Measurements from ENCODE around the gene HSD11B2.
A peak's percentile ranks its signal among the peaks of the same experiment; 100 is the strongest.

HSD11B2 gene

DNA sequence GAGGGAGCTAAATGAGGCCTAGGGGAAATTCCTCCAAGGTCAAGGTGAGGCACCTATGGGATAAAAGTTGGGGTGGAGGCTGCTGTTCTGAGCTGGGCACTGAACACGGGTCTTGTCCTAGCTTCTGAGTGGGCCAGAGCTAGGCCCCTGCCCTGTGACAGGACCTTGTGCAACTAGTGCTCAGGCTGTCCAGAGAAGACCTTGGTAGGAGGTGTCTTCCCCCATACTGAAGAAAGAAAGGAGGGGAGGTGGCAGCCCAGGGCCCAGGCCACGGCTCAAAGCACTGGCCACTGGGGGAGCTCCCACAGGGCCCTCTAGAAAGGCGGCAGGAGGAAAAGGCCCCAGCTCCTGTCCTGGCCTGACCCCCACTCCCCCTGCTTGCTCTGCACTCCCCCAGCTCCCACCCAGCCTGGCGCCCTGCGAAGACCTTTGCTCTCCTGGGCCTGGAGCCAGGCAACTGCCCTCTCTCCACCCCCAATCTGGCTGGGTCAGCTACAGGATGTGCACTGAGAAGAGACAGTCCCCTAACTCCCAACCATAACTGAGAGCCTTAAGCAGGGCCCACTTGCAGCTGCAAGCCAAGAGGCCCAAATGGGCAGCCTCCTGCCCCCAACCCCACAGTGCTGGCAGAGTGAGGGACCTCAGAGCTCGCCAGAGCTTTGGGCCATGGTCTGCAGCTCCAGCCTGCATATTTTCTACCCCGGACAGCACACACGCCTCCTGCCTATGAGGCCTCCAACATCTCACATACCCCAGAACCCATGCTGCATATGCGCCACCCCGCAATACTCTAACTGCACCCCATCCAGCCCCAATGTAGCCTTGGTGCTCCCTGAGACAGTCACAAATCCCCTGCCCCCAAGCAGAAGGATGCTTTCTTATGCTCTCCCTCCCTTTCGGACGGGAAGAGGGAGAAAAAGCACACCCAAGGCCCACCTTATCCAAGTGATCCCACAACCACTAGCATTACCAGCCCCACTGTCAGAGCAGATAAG lies 15.3 kb downstream of the HSD11B2 start:
- no peaks in the 10 kb centered on the region for H3K27me3 Mint-ChIP-seq
- H3K4me1 Mint-ChIP-seq (ENCODE audit: low read depth) = no peaks in the 10 kb centered on the region
- peak overlapping the region; percentile 47 for H3K27ac Mint-ChIP-seq
- no peaks in the 10 kb centered on the region for H3K9me3 Mint-ChIP-seq
- no peak for DNase-seq
- peaks cover 44% of the 10 kb centered on the region for H3K36me3 Mint-ChIP-seq (ENCODE audit: low read depth)
- no peak overlapping the region for H3K4me3 Mint-ChIP-seq

DNA sequence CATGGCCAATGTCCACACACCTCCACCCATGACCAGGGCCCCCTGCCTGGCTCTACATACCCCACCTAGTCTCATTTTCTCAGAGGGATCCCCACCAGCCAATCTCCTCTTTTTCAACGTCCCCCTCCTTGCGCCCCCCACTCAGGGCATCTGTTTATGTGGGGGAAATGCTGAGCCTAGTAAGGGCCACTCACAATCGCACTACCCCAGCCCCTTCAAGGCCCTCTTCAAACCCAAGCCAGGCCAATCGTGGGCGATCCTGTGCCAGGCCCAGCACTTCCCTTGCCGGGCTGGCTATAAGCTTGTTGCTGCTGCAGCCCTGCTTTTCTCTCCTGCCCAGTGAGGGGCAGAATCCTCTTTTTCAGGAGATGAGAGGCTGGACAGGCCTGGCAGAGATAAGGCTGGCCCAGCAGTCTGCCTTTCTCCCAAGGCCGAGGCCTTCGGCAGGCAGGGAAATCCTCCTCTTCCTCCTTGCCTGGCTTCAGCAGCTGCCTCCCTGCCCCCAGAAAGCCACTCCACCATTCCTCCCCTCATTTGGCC lies 16.1 kb downstream of the HSD11B2 start:
- H3K27ac Mint-ChIP-seq = no peak overlapping the region
- no peaks in the 10 kb centered on the region for H3K9me3 Mint-ChIP-seq
- peaks cover 49% of the 10 kb centered on the region for H3K36me3 Mint-ChIP-seq (ENCODE audit: low read depth)
- DNase-seq = no peak
- no peaks in the 10 kb centered on the region for H3K4me1 Mint-ChIP-seq (ENCODE audit: low read depth)
- no peak overlapping the region for H3K4me3 Mint-ChIP-seq
- no peaks in the 10 kb centered on the region for H3K27me3 Mint-ChIP-seq

DNA sequence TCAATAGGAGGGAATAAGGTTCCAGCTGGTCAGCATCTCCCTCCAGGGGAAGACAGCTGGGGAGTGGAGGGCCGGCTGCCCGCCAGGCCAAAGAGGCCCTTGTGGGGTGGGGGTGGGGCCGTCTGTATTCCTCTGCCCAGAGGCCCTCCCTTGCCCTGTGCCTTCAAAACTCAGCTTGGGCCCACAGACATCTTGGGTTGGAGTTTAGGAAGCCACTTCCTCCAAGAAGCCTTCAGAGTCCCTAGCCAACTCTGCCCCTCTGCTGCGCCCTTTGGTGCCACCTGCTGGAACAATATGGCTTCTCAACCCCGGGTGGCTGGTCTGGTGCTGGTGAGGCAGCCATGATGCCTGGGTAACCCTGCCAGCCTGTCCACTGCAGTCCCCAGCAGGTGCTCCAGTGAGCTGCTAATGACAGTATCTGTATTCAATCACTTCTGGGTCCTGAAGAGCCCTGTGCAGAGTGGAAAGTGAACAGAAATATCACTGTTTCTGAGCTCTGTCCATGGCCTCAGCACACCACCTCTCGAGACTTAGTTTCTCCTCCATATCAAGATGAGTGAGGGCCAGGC lies 16.7 kb downstream of the HSD11B2 start:
- no peak overlapping the region for H3K27ac Mint-ChIP-seq
- no peak overlapping the region for H3K4me3 Mint-ChIP-seq
- DNase-seq = peak; percentile 81
- no peaks in the 10 kb centered on the region for H3K27me3 Mint-ChIP-seq
- no peaks in the 10 kb centered on the region for H3K4me1 Mint-ChIP-seq (ENCODE audit: low read depth)
- no peaks in the 10 kb centered on the region for H3K9me3 Mint-ChIP-seq
- H3K36me3 Mint-ChIP-seq (ENCODE audit: low read depth) = peaks cover 52% of the 10 kb centered on the region

DNA sequence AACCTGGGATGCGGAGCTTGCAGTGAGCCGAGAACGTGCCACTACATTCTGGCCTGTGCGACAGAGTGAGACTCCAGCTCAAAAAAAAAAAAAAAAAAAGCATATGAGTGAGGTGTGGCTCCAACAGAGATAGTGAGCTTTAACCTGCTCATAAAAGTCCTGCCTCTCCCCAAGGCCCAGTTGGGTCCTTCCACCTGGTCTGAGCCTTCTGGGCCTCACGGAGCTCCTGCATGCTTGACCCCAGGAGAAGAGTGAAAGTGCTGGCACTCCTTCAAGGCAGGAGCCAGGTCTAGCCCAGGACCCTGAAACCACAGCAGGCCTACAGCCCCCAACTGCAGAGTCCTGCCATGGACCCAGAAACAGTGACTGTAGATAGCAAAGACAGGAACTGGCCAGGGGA lies 17.7 kb downstream of the HSD11B2 start:
- Mint-ChIP-seq H3K27me3 (no peaks in the 10 kb centered on the region), H3K4me1 (ENCODE audit: low read depth) (no peaks in the 10 kb centered on the region), H3K27ac (no peak overlapping the region), H3K36me3 (ENCODE audit: low read depth) (peaks cover 56% of the 10 kb centered on the region), H3K4me3 (no peak overlapping the region), H3K9me3 (no peaks in the 10 kb centered on the region)
- DNase-seq = no peak

DNA sequence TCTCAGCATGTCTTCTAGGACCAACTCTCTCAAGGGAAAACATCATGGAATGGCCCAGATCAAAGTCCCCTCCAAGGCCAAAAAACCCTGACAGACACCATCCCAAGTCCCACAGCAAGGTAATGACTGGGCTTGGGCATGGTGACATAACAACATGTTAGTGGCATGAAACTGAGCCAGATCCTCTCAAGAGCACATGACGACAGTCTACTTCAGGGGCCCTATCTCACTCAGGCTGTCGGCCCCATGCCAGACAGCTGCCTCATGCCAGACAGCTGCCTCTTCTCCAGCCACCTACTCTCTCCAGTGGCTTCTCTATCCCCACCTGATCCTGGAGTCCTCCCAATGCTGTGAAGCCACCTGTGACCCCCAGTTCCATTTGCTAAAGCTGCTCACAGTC lies 18.4 kb downstream of the HSD11B2 start:
- Mint-ChIP-seq H3K9me3 (no peaks in the 10 kb centered on the region), H3K36me3 (ENCODE audit: low read depth) (peaks cover 51% of the 10 kb centered on the region), H3K4me1 (ENCODE audit: low read depth) (no peaks in the 10 kb centered on the region), H3K27me3 (no peaks in the 10 kb centered on the region), H3K4me3 (no peak overlapping the region), H3K27ac (no peak overlapping the region)
- DNase-seq = no peak

DNA sequence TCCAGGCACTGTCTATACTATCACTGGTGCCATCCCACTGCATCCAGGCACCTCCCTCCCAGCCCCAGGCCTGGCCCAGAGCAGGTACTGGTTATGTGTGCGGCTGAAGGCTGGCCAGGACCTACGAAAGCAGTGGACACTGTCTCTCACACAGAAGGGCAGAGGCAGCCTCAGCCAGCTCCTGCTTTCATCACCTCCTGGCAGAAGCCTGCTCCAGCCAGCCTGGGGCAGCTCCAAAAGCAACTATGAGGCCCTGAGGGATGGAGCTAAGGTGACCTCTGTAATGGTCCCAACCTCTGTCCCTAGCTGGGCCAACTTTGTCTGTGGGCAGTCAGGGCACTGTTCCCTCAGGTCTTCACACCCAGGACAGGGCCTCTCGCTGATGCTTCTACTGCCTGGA lies 18.8 kb downstream of the HSD11B2 start:
- H3K27ac Mint-ChIP-seq = no peak overlapping the region
- H3K9me3 Mint-ChIP-seq = no peaks in the 10 kb centered on the region
- no peak overlapping the region for H3K4me3 Mint-ChIP-seq
- no peak for DNase-seq
- H3K27me3 Mint-ChIP-seq = no peaks in the 10 kb centered on the region
- H3K4me1 Mint-ChIP-seq (ENCODE audit: low read depth) = no peaks in the 10 kb centered on the region
- peaks cover 51% of the 10 kb centered on the region for H3K36me3 Mint-ChIP-seq (ENCODE audit: low read depth)

DNA sequence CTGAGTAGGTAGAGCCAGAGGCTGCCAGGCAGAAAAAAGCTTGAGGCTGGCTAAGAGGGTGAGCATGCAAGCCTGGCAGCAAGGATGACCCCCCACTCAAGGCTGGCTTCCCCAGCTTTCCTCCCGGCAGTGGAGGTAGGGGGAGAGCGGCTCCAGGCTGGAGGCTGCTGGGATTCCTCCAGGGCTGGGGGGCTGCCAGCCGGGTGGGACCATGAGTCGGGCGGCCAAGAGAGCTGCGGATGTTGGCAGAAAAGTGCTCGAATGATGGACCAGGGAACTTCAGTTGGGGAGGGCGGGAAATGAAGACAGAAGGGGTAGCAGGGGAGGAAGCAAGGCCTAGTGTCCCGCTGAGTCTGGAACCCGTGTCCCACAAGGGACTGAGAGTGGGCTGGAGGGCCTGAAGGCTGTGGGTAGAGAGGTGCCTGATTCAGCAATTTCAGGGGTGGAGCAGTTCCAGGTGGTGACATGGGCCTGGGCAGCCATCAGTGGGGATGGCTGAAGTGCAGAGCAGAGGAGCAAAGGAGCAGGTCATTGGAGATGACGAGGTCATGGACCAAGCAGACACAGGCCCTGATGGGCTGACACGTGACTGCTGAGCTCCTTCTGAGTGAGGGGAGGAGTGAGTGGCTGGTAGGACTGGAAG lies 20.3 kb downstream of the HSD11B2 start:
- Mint-ChIP-seq H3K4me3 (no peak overlapping the region), H3K27ac (no peak overlapping the region), H3K36me3 (ENCODE audit: low read depth) (peaks cover 46% of the 10 kb centered on the region), H3K9me3 (no peaks in the 10 kb centered on the region), H3K4me1 (ENCODE audit: low read depth) (peaks cover under 1% of the 10 kb centered on the region), H3K27me3 (no peaks in the 10 kb centered on the region)
- no peak for DNase-seq

DNA sequence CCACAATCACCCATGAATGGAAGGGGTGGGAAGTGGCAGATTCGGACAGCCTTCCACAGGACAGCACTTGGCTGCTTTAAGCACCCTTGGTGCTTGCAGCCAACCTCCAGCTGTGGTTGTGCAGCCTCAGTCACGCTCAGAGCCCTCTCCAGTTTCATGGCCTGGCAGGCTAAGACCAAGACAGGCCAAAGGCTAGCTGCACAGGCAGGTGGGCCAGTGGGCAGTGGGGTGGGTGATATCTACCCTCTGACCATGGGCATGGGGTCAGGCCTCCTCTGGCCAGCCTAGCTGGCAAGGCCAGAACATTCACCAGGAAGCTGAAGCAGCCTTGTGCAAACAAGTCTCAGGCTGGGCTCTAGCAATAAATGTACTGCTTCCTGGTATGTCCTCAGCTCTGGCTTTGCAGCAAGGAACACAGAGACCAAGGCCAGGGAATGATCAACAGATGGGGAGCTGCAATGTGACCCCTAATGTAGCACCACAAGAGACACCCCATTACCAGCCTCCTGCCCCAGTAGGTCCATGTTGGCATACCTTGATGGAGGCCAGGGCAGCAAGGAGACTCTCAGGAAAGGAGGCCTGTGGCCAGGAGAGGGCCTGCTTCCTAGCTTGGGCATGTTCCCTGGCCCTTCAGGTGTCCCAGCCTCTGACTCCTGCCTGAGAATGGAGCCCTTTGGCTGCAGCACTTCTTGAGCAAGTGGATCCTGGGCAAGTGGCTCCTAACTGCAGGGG lies 20.9 kb downstream of the HSD11B2 start:
- H3K27ac Mint-ChIP-seq = no peak overlapping the region

DNA sequence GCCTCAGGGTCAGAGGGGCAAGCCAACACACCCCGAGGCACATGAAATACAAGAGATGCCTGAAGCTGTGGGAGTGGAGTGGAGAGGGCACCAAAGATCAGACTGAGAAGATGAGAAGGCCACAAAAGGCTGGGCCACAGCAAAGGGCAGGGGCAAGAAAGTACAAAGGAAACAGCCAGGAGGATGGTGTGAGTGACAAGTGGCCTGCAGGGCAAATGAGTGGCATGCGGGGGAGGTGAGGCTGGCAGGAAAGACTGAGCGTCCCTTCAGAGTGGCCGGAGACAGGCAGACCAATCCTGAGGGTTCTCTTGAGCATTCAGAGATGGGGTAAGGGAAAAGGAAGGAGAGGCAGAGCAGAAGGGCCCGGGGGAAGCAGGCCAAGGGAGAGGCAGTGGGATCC lies 23.2 kb downstream of the HSD11B2 start:
- peaks cover 41% of the 10 kb centered on the region for H3K36me3 Mint-ChIP-seq (ENCODE audit: low read depth)
- no peak for DNase-seq
- H3K27ac Mint-ChIP-seq = peak overlapping the region; percentile 53
- H3K4me1 Mint-ChIP-seq (ENCODE audit: low read depth) = peaks cover 7% of the 10 kb centered on the region
- H3K27me3 Mint-ChIP-seq = no peaks in the 10 kb centered on the region
- no peak overlapping the region for H3K4me3 Mint-ChIP-seq
- no peaks in the 10 kb centered on the region for H3K9me3 Mint-ChIP-seq

More for the DNA sequence above, 20.9 kb downstream of the HSD11B2 start:
- Mint-ChIP-seq H3K4me3 (no peak overlapping the region), H3K4me1 (ENCODE audit: low read depth) (peaks cover 5% of the 10 kb centered on the region), H3K9me3 (no peaks in the 10 kb centered on the region), H3K36me3 (ENCODE audit: low read depth) (peaks cover 43% of the 10 kb centered on the region), H3K27me3 (no peaks in the 10 kb centered on the region)
- DNase-seq = no peak

DNA sequence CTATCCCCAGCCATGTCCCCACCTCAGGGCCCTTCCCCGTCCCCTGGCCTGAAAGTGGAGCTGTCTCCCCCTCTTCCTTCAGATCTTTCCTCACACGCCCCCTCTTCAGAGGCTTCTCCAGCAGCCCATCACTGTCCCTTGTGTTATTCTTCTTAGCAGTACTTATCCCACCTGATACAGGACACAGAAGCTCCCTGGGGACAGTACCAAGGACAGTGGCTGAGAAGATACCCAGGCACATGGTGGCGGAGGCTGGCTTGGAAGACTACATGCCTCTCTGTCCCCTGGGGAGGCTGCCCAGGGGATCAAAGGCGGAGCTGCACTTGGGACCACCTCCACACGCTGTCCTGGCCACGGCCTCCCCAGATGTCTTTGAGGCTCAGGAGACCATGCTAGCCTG lies 23.9 kb downstream of the HSD11B2 start:
- Mint-ChIP-seq H3K27me3 (no peaks in the 10 kb centered on the region), H3K27ac (no peak overlapping the region), H3K4me1 (ENCODE audit: low read depth) (peaks cover 7% of the 10 kb centered on the region), H3K4me3 (no peak overlapping the region), H3K9me3 (no peaks in the 10 kb centered on the region), H3K36me3 (ENCODE audit: low read depth) (peaks cover 33% of the 10 kb centered on the region)
- no peak for DNase-seq

DNA sequence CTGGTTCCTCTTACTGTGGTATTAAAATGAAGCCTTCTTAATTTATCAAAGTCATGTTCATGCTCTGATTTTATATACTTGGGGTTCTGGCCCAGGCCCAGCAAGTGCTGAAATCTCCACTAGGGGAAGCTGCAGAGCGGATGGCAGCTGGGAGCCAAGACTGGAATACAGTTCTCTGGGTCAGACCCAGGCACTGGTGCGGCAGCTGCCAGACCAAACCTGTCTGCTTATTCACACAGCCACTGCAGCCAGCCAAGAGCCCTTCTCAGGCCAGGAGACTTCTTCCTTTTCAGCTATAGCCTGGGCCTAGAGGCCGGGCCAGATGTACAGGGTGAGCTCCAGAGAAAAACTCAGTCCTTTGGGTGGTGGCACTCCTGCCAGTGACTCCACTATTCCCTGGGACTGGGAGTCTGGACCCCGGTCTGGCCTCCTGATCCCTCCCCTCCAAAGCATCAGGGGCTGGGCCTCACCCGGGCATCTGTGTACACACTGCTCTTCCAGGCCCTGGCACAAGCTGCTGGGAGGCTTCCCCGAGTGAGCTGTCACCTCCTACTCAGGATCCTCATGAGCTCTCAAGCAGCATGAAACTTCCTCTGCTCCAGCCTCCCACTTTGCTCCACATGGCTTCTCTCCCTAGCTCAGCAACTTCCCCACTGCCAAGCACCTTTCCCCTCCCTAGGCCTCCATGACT lies 25.6 kb downstream of the HSD11B2 start:
- Mint-ChIP-seq H3K27ac (peak overlapping the region; percentile 67), H3K27me3 (no peaks in the 10 kb centered on the region), H3K36me3 (ENCODE audit: low read depth) (peaks cover 23% of the 10 kb centered on the region), H3K9me3 (no peaks in the 10 kb centered on the region), H3K4me3 (no peak overlapping the region), H3K4me1 (ENCODE audit: low read depth) (peaks cover 9% of the 10 kb centered on the region)
- DNase-seq = no peak

DNA sequence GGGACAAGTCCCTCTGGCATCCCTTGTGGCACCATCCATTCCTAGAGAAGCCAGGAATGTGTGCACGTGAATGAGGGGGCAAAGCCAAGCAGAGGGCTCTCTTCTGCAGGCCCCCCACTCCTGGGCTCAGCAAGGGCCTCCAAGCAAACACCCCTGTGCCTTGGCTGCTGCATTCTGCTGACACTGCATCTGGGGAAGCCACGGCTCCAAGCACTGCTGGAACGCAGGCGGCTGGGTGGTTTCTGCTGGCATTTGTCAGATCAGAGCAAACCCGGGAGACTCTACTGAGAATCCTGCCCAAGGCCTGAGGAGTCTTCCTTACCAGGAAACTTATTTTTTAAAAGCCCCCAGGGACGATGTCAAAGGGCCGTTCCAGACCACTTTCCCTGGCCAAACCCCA lies 26.7 kb downstream of the HSD11B2 start:
- Mint-ChIP-seq H3K27me3 (no peaks in the 10 kb centered on the region), H3K4me3 (no peak overlapping the region), H3K27ac (no peak overlapping the region), H3K9me3 (no peaks in the 10 kb centered on the region), H3K4me1 (ENCODE audit: low read depth) (peaks cover 9% of the 10 kb centered on the region), H3K36me3 (ENCODE audit: low read depth) (peaks cover 21% of the 10 kb centered on the region)
- DNase-seq = no peak

DNA sequence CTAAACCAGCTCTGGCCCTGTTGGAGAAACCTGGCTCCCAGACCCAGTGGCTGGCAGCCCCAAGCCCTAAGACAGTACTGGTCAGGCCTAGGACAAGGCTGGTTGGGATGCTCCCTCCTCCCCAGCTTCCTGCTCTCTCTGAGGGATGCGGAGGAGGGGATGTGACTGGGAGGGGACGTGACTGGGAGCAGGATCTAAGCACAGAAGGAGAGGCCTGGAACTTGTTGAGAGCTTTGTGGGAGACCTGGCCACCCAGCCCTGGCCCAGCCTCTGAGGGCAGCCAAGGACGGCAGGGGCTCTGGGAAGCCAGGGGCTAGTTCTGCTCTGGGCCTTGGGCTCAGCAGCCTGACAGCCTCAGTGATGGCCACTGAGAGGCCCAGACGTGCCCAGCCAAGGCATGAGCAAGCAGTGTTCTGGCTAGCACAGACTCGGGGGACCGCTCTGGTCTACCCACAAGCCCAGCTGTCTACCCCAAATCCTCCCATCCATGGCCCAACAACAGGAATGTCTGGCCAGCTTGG lies 27.3 kb downstream of the HSD11B2 start:
- Mint-ChIP-seq H3K36me3 (ENCODE audit: low read depth) (peaks cover 16% of the 10 kb centered on the region), H3K9me3 (no peaks in the 10 kb centered on the region), H3K4me1 (ENCODE audit: low read depth) (peaks cover 9% of the 10 kb centered on the region), H3K27ac (no peak overlapping the region), H3K4me3 (no peak overlapping the region), H3K27me3 (no peaks in the 10 kb centered on the region)
- no peak for DNase-seq
